ENCODE data around the gene IL1F10.

IL1F10 gene

GRCh38 chr2:113078350-113078839 lies 10.6 kb downstream of the IL1F10 start:
- DNase-seq (ENCODE audit: low read depth): no peak
- no peak for TF ChIP-seq CTCF (conservative IDR thresholded peaks at IDR 0.05; ENCODE audit: low read depth, low read length)
- no peak overlapping the region for H3K4me3 ChIP-seq (ENCODE audit: low read depth, low read length)

GRCh38 chr2:113079131-113079530 lies 11.4 kb downstream of the IL1F10 start:
- H3K4me3 ChIP-seq (ENCODE audit: low read depth, low read length): no peak overlapping the region
- no peak for DNase-seq (ENCODE audit: low read depth)
- no peak for TF ChIP-seq CTCF (conservative IDR thresholded peaks at IDR 0.05; ENCODE audit: low read depth, low read length)

- TF ChIP-seq CTCF (conservative IDR thresholded peaks at IDR 0.05; ENCODE audit: low read depth, low read length): peak; percentile 84
- DNase-seq (ENCODE audit: low read depth): peak; percentile 39
- no peak overlapping the region for H3K4me3 ChIP-seq (ENCODE audit: low read depth, low read length)
These were observed 12.4 kb downstream of the IL1F10 start for GRCh38 chr2:113080134-113080533.

- no peak for DNase-seq (ENCODE audit: low read depth)
- no peak overlapping the region for H3K4me3 ChIP-seq (ENCODE audit: low read depth, low read length)
- no peak for TF ChIP-seq CTCF (conservative IDR thresholded peaks at IDR 0.05; ENCODE audit: low read depth, low read length)
These were observed 13.9 kb downstream of the IL1F10 start for GRCh38 chr2:113081488-113082210.

- DNase-seq (ENCODE audit: low read depth): no peak
- no peak overlapping the region for H3K4me3 ChIP-seq (ENCODE audit: low read depth, low read length)
- TF ChIP-seq CTCF (conservative IDR thresholded peaks at IDR 0.05; ENCODE audit: low read depth, low read length): no peak
These were observed 15.5 kb downstream of the IL1F10 start for GRCh38 chr2:113083296-113083695.

- no peak overlapping the region for H3K4me3 ChIP-seq (ENCODE audit: low read depth, low read length)
- DNase-seq (ENCODE audit: low read depth): peak; percentile 32
- TF ChIP-seq CTCF (conservative IDR thresholded peaks at IDR 0.05; ENCODE audit: low read depth, low read length): peak; percentile 54
These were observed 16.7 kb downstream of the IL1F10 start for GRCh38 chr2:113084249-113085000.
